ENCODE data around the gene INO80E.

INO80E gene

GRCh38 chr16:29993191-29993902 is 2.7 kb upstream of the INO80E start:
- DNase-seq, result no peak

GRCh38 chr16:29993903-29994599 is 2.0 kb upstream of the INO80E start:
- DNase-seq, result no peak

GRCh38 chr16:29994600-29995323 is 1.3 kb upstream of the INO80E start:
- DNase-seq, result peak in 1 of 2 experiments; percentile 39

GRCh38 chr16:29995324-29995910 is 624 bp upstream of the INO80E start, which contains the start of gene HIRIP3:
Gene HIRIP3, minus strand, starts transcription at chr16:29995617. Its CDS starts 12 bp downstream, at chr16:29995605.
- DNase-seq, result peak; percentile 73 to 80

DNA sequence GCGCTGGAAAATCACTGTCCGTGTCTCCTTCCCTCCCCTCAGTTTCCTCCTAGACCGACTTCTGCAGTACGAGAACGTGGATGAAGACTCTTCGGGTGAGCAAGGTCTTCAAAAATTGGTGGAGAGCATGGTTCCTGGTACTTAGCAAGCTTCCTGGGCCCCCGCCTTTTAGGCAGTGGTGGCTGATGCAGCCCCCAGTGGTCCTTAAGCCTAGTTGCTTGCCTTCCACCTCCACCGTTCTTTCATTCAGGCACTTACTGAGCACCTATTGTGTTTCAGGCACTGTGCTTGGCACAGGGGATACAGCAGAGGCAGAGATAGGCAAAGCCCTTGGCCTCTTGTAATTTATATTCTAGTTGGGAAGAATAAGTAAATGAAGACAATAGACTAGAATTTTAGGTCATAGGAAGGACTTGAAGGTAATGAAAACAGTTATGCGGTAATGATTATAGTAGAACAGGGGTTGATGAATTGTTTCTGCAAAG is 767 bp downstream of the INO80E start:
- DNase-seq, result no peak

GRCh38 chr16:29999605-30000004 is 3.6 kb downstream of the INO80E start:
- no peak for DNase-seq

- DNase-seq, result no peak
Measured at GRCh38 chr16:30000735-30001631, 4.9 kb downstream of the INO80E start.

- DNase-seq, result no peak
Measured at GRCh38 chr16:30002614-30003346, 6.7 kb downstream of the INO80E start.

DNA sequence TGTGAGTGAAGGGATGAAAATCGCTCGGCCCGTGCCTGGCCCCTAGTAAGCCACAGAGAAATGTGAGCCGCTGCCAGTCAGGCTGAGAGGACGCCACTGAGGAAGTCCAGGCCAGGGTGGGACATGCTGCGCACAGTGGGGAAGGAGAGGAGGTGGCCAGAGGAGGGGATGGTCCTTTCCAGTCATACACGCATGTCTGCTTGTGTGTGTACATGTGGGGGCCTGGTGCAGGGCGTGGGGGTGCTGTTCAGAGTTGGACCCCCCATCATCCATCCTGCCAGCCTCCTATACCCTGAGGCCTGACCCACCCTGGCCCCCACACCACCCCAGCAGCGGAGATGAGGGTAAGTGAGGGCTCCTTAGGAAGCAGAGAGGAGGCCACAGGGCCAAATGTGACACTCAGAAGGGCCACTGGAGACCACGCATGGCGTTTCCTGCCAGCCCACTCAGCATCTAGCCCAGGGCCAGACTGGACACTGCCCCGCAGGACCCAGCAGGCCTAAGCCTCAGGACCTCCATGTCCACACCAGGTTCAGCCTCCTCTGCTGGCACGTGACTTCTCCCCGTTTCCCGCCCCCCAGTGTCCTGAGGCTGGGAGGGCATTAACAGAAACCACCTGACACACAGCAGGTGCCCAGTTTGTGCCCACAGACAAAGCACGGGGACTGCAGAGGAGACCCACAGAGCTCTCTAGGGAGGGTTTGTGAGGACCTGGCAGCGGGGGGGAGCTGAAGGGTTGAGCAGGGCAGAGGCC is 7.8 kb downstream of the INO80E start:
- no peak for DNase-seq

GRCh38 chr16:30004424-30004776 is 8.4 kb downstream of the INO80E start:
- no peak for DNase-seq

- DNase-seq, result no peak
Measured at GRCh38 chr16:30004811-30005242, 8.8 kb downstream of the INO80E start.

DNA sequence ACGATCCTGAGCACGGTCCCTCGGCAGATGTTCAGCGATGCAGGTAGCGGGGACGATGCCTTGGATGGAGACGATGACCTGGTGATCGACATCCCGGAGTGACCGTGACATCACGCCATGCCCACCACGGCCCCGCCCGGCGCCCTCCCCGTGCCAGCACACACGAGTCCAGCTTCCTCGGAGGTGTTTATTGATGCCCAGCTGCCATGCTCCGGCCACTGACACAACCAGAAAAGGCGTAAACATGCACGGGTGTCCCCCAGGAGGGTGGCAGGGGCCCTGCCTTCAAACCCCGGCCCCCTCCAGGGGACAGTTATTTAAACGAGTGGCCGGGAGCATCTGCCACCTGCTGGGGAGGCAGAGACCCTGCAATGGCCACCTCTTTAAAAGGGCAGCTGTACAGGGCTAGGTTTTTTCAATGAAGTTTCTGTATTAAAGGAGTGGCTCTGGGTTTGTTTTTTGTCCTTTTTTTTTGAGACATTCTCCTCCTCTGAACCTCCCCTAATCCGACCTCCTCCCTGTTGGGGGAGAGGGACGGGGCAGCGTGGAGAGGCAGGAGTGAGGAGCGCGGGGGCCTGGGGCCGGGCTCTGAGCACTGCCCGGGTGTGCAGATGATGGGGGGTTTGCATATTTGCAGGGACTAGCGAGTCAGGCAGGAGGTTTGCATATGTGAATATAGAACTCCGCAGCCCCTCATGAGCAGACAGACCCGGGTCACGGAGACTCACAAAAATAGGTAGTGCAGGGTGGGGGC is 9.5 kb downstream of the INO80E start:
- DNase-seq, result peak; percentile 31 to 37

GRCh38 chr16:30006095-30006473 is 10.0 kb downstream of the INO80E start:
- DNase-seq, result no peak

DNA sequence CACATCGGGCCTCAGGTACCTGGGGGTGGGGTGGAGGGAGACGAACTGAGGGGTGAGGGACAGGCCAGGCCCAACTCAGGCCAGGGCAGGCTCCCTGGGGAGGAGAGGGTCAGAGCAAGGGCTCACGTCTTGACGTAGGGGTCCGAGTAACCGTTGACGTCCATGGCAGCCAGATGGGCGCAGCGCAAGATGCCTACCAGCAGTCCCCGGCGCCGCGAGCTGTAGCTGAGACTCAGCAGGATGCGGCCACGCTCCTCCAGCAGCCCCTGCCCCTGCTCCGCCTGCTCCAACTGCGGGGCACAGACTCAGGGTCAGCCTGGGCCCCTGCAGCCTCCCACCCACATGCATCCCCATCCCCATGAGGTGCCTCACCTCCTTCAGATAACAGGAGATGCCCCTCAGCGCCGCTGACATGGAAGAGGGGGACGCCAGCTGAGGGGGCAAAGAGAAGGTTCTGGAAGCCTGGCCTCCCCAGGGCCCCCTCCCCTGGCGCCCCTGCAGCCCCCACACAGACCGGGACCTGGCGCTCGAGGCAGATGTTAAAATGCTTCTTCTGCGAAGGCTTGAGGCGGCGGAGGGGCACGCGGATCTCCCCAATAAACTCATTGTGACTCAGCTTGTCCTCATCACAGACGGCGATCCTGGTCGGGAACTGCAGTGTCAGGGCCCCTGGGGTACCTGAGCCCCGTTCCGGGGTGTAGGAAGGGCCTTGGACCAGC is 10.8 kb downstream of the INO80E start:
- DNase-seq, result no peak

DNA sequence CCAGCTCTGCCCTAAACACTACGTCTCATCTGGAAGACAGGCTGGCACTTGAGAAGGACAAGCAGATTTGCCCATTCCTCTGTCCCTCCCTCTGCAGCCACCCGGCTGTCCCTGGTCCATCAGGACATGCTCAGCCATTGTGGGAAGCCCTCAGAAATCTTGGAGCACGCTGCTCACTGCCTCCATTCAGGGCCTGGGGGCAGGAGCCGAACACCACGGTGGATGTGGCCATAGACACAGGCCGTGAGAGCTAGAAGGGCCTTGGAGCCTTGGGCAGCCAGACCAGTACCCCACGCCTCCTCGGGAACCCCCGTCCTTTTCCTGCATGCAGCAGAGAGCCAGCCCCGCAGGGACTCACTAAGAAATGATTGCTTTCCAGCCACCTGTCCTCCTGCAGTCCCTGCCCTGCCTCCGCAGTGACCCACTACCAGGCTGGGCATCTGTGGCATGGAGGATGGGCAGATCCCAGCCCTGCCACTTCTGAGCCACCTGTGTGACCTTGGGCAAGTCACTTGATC is 11.4 kb downstream of the INO80E start:
- DNase-seq, result no peak

DNA sequence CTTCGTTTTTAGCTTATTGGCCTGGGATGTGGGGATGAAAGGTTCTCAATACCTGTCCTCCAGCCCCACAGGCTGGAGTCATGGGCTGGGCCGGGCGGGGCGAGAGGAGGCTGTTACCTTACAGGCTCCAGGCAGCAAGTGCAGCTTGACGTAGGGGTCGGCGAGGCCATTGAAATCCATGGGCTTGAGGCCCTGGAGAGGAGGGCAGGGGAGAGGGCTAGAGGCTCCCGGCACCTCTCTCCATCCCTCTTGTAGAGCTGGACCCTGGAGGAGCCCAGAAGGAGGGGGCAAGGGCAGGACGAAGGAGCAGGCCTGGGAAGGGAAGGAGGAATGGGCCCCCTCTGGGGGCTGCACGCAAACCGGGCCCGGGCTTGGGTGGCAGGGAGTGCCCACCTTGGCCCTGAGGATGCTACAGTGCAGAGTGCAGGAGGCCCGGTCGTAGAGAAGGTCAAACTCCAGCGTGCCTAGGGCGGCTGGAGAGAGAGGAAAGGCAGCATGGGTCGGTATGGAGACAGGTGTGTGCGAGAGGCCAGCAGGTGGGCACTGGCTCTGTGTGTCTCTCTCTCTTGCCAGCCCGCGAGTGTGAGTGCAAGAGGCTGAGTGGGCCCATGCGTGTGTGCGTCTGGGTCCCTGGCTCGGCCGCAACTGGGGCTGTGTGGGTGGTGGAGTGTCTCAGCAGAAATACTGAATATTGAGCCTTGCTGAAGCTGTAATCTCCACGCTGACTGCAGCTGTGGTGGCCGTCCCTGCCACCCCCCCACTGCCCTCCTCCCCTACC is 13.2 kb downstream of the INO80E start:
- no peak for DNase-seq

DNA sequence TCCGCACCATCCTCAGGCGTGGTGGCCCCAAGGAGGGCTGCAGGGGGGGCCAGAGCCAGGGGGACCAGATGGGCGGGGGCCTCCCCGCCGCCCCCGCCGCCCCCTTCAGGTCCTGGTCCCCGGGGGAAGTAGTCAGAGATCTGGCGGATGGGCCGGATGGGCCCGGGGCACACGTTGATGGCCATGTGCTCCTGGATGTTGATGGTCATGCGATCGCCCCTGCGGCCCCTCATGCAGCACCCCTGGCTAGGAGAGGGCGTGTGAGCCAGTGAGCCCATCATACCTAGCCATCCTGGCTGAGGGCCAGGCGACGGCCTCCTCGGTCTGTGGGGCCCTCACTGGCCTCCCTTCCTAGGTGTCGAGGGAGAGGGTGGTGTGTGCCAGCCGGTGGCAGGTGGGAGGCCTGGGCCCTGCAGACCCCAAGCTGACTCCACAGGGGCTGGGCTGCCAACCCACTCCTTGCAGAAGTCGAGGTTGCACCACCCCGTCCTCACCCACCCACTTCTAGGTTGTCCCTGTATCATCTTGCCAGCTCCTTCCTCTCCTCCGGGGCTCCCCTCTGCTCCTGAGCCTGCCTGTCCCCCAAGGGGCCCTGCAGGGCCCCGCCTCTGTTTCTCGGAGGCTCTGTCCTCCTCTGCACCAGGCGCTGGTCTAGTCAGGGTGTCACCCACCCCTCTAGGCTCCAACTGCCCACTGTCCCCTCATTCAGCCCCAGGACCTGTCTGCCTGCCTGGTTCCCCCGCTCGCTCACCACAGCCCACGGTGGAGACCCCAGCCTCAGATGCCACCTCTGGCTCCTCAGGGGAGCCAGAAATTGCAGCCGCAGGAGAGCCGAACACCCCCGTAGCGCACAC is 14.2 kb downstream of the INO80E start:
- DNase-seq, result no peak
